Measurements from ENCODE around the gene SLC12A1. TPM values are rescaled to one million over a fixed set of nuclear protein-coding genes. Genes with fewer than 3 reads are reported as not detected.
A peak's percentile ranks its signal among the peaks of the same experiment; 100 is the strongest.

SLC12A1 gene
- total RNA-seq, 4 donors from 2014 or later = not detected

GRCh38 chr15:48177766-48178647, 28.1 kb upstream of the SLC12A1 start, which contains the start of gene MYEF2:
TSS of gene MYEF2 (minus strand) at chr15:48178295. CDS start at chr15:48178237, 58 bp downstream.
- no peak for TF ChIP-seq CTCF (IDR thresholded peaks at IDR 0.05)
- ATAC-seq (ENCODE audit: low FRiP score) = peak; percentile 69

GRCh38 chr15:48178648-48178931, 27.5 kb upstream of the SLC12A1 start:
- no peak for TF ChIP-seq CTCF (IDR thresholded peaks at IDR 0.05)
- no peak for ATAC-seq (ENCODE audit: low FRiP score)
- DNase-seq (ENCODE audit: low spot score) = no peak

More at GRCh38 chr15:48177766-48178647, 28.1 kb upstream of the SLC12A1 start, which contains the start of gene MYEF2:
- peak; percentile 30 for DNase-seq (ENCODE audit: low spot score)

GRCh38 chr15:48182749-48183148, 23.4 kb upstream of the SLC12A1 start:
- no peak for TF ChIP-seq CTCF (IDR thresholded peaks at IDR 0.05)
- DNase-seq (ENCODE audit: low spot score) (no peak), ATAC-seq (ENCODE audit: low FRiP score) (no peak)

GRCh38 chr15:48185529-48185928, 20.6 kb upstream of the SLC12A1 start:
- no peak for DNase-seq (ENCODE audit: low spot score)
- no peak for TF ChIP-seq CTCF (IDR thresholded peaks at IDR 0.05)
- ATAC-seq (ENCODE audit: low FRiP score) = no peak

GRCh38 chr15:48186271-48186670, 19.8 kb upstream of the SLC12A1 start:
- TF ChIP-seq CTCF (IDR thresholded peaks at IDR 0.05) = no peak
- no peak for ATAC-seq (ENCODE audit: low FRiP score)
- no peak for DNase-seq (ENCODE audit: low spot score)

- ATAC-seq (ENCODE audit: low FRiP score) (no peak), DNase-seq (ENCODE audit: low spot score) (peak; percentile 48)
- TF ChIP-seq CTCF (IDR thresholded peaks at IDR 0.05) = no peak
These were observed 15.0 kb upstream of the SLC12A1 start for GRCh38 chr15:48190932-48191573.

Data from omental fat pad (tissue), 4 donors.